Subcutaneous abdominal adipose tissue (tissue), 5 donors: ENCODE results near the gene EXPH5.

ENCODE experiments used
- H3K27ac ChIP-seq: one replicate; pipeline ENCODE4 v1.7.0; 2013; ENCODE audit warnings: low read depth, mild to moderate bottlenecking, inconsistent platforms, low read length, moderate library complexity
- H3K27me3 ChIP-seq, 5 donors: one replicate each; pipeline ENCODE4 v1.7.0; 2013; ENCODE audit warnings: low read length in 5 of 5, inconsistent platforms in 1 of 5; ENCODE audit not compliant: control insufficient read depth in 5 of 5, insufficient read depth in 4 of 5
- H3K36me3 ChIP-seq, 5 donors: one replicate each; pipeline ENCODE4 v1.7.0; 2013; ENCODE audit warnings: low read length in 5 of 5; ENCODE audit not compliant: control insufficient read depth in 5 of 5, insufficient read depth in 5 of 5
- H3K4me1 ChIP-seq, 5 donors: one replicate each; pipeline ENCODE4 v1.7.0; 2013; ENCODE audit warnings: low read length in 5 of 5, mild to moderate bottlenecking in 3 of 5, moderate library complexity in 1 of 5; ENCODE audit not compliant: control insufficient read depth in 5 of 5, insufficient read depth in 5 of 5
- H3K4me3 ChIP-seq, 5 donors: one replicate each; pipeline ENCODE4 v1.7.0; 2013; ENCODE audit warnings: low read length in 5 of 5, low read depth in 1 of 5
- H3K9ac ChIP-seq, 5 donors: one replicate each; pipeline ENCODE4 v1.7.0; 2013; ENCODE audit warnings: low read length in 5 of 5, mild to moderate bottlenecking in 4 of 5, moderate library complexity in 3 of 5
- H3K9me3 ChIP-seq, 5 donors: one replicate each; pipeline ENCODE4 v1.7.0; 2013; ENCODE audit warnings: low read length in 5 of 5; ENCODE audit not compliant: control insufficient read depth in 5 of 5
- donor health status: healthy.
- donor health status: healthy.
- donor health status: healthy.
- donor health status: healthy.
- donor health status: healthy.

Gene EXPH5

GRCh38 chr11:108527382-108527781, 66.2 kb downstream of the EXPH5 start:
- Histone ChIP-seq H3K27ac (no peak overlapping the region), H3K36me3 (peaks cover 0 to 2% (median 0%) of the 10 kb centered on the region in 5 donors), H3K4me1 (no peaks in the 10 kb centered on the region), H3K9ac (no peak overlapping the region), H3K4me3 (no peak overlapping the region), H3K9me3 (no peaks in the 10 kb centered on the region), H3K27me3 (no peaks in the 10 kb centered on the region)

- Histone ChIP-seq H3K27me3 (no peaks in the 10 kb centered on the region), H3K36me3 (peaks cover 0 to 2% (median 0%) of the 10 kb centered on the region in 5 donors), H3K4me3 (no peak overlapping the region), H3K4me1 (no peaks in the 10 kb centered on the region), H3K9ac (no peak overlapping the region), H3K9me3 (no peaks in the 10 kb centered on the region), H3K27ac (no peak overlapping the region)
Measured at GRCh38 chr11:108525161-108525560, 68.4 kb downstream of the EXPH5 start.

GRCh38 chr11:108524422-108524821, 69.1 kb downstream of the EXPH5 start:
- Histone ChIP-seq H3K27ac (no peak overlapping the region), H3K36me3 (peaks cover 0 to 2% (median 0%) of the 10 kb centered on the region in 5 donors), H3K4me3 (no peak overlapping the region), H3K27me3 (no peaks in the 10 kb centered on the region), H3K4me1 (no peaks in the 10 kb centered on the region), H3K9me3 (no peaks in the 10 kb centered on the region), H3K9ac (no peak overlapping the region)

- Histone ChIP-seq H3K27ac (no peak overlapping the region), H3K4me1 (no peaks in the 10 kb centered on the region), H3K4me3 (no peak overlapping the region), H3K9me3 (no peaks in the 10 kb centered on the region), H3K9ac (no peak overlapping the region), H3K27me3 (no peaks in the 10 kb centered on the region), H3K36me3 (peaks cover 0 to 2% (median 0%) of the 10 kb centered on the region in 5 donors)
Measured at GRCh38 chr11:108522318-108522717, 71.2 kb downstream of the EXPH5 start.

- no peak overlapping the region for H3K27ac ChIP-seq
- no peaks in the 10 kb centered on the region for H3K27me3 ChIP-seq
- H3K4me1 ChIP-seq = no peaks in the 10 kb centered on the region
- no peak overlapping the region for H3K9ac ChIP-seq
- H3K36me3 ChIP-seq = peaks cover 0 to 3% (median 0%) of the 10 kb centered on the region in 5 donors
- no peak overlapping the region for H3K4me3 ChIP-seq
- no peaks in the 10 kb centered on the region for H3K9me3 ChIP-seq
Measured at GRCh38 chr11:108518581-108518980, 75.0 kb downstream of the EXPH5 start.

- Histone ChIP-seq H3K4me3 (no peak overlapping the region), H3K36me3 (peaks cover 0 to 3% (median 0%) of the 10 kb centered on the region in 5 donors), H3K9ac (no peak overlapping the region), H3K9me3 (no peaks in the 10 kb centered on the region), H3K27me3 (no peaks in the 10 kb centered on the region), H3K4me1 (no peaks in the 10 kb centered on the region), H3K27ac (no peak overlapping the region)
Measured at GRCh38 chr11:108516125-108516524, 77.4 kb downstream of the EXPH5 start.

- no peak overlapping the region for H3K27ac ChIP-seq
- no peaks in the 10 kb centered on the region for H3K4me1 ChIP-seq
- no peak overlapping the region for H3K9ac ChIP-seq
- H3K36me3 ChIP-seq = peaks cover 0 to 3% (median 0%) of the 10 kb centered on the region in 5 donors
- no peaks in the 10 kb centered on the region for H3K9me3 ChIP-seq
- H3K4me3 ChIP-seq = no peak overlapping the region
- no peaks in the 10 kb centered on the region for H3K27me3 ChIP-seq
Measured at GRCh38 chr11:108512708-108513107, 80.9 kb downstream of the EXPH5 start.

GRCh38 chr11:108511851-108512474, 81.6 kb downstream of the EXPH5 start:
- no peak overlapping the region for H3K9ac ChIP-seq
- no peak overlapping the region for H3K27ac ChIP-seq
- H3K4me3 ChIP-seq = no peak overlapping the region
- peaks cover 0 to 3% (median 0%) of the 10 kb centered on the region in 5 donors for H3K36me3 ChIP-seq
- no peaks in the 10 kb centered on the region for H3K9me3 ChIP-seq
- H3K4me1 ChIP-seq = no peaks in the 10 kb centered on the region
- no peaks in the 10 kb centered on the region for H3K27me3 ChIP-seq

GRCh38 chr11:108508653-108509593, 84.6 kb downstream of the EXPH5 start:
- Histone ChIP-seq H3K27ac (no peak overlapping the region), H3K9me3 (no peaks in the 10 kb centered on the region), H3K36me3 (peaks cover 0 to 1% (median 0%) of the 10 kb centered on the region in 5 donors), H3K27me3 (no peaks in the 10 kb centered on the region), H3K4me3 (no peak overlapping the region), H3K4me1 (no peaks in the 10 kb centered on the region), H3K9ac (no peak overlapping the region)

GRCh38 chr11:108501396-108501795, 92.2 kb downstream of the EXPH5 start:
- Histone ChIP-seq H3K36me3 (no peaks in the 10 kb centered on the region), H3K4me3 (no peak overlapping the region), H3K27ac (no peak overlapping the region), H3K4me1 (peaks cover 0 to 18% (median 9%) of the 10 kb centered on the region in 5 donors), H3K9me3 (no peaks in the 10 kb centered on the region), H3K9ac (no peak overlapping the region), H3K27me3 (no peaks in the 10 kb centered on the region)
